Sciatic nerve (tissue), 2 donors: ENCODE measurements around the gene NHEJ1. TPM values are rescaled to one million over a fixed set of nuclear protein-coding genes. Genes with fewer than 3 reads are reported as not detected.

ENCODE experiments used
- ATAC-seq: fragments of 200-7000 bp; cut with Tn5 transposase; one replicate; pipeline ENCODE4 v1.9.1; 2020; ENCODE audit warnings: mild to moderate bottlenecking, moderate library complexity
- DNase-seq: peaks from one replicate; pipeline ENCODE4 v3.0.0-alpha.2; 2020; ENCODE audit warnings: low spot score
- intact Hi-C: fragments of 100-400 bp; cut with DNase I; formaldehyde crosslinking; loops from one replicate; pipeline ENCODE4 v1.14.2; 2022
- microRNA-seq: library from miRNA; unstranded; fragments of <30 nt; microRNA quantifications from one replicate; pipeline ENCODE4 v1.2.0, GENCODE V29; 2020
- total RNA-seq: library from RNA; stranded (reverse); fragmentation: NEBNext Ultra II Directional; extraction: Animal tissue kit (Norgen Biotek cat#: 25700); gene quantifications from one replicate; pipeline ENCODE4 v1.2.1, GENCODE V29; 2021
- donor health status: DM: no; HTN: no; CAD: no.
- donor health status: DM: no; HTN: no; CAD: no.

NHEJ1 gene
- total RNA-seq, 1 donor from 2014 or later: 15.0 TPM

DNA sequence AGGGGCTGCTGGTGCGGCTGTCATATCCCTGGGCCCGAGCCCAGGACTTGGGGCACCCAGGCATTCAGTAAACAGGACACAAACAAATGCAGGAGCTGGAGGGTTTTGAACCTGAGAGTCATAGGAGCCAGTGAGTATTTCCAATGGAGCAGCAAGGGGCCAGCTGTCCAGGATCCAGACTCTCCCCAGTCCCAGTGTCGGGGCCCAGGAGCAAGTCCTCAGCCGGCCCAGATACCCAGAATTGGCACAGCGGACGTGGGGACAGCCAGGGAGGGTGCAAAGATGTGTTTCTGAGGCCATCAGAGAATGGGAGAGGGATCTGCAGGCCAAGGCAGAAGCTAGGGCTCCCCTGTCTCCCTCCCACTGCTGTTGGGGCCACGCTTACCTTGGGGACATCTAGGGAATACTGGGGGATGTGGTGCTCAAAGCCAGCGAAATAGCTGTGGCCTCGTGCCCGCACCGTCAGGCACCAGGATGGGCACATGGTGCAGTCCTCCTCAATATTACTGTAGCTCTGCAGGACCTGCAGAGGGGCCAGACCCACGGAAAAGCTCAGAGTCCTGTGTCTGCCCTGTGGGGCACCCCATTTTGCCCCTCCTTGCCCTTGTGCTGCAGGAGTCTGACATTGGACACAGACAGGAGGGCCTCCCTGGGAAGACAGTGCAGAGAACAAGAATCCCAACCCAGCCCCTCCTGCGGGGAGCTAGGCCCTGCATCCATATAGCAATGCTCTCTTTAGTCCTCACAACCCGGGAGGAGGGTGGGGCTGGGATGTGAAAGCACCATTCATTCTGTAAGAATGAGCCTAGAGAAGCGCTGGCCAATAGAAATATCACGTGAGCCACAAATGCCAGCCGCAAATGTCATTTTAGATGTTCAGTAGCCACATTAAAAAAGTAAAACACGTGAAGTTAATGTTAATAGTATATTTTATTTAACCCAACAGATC is 134.7 kb downstream of the NHEJ1 start:
- intact Hi-C loops: no loop called here
- ATAC-seq (peak; percentile 28), DNase-seq (no peak)

Small RNAs within 50 kb of the gene (microRNA-seq; reads per million reads assigned to microRNA genes)
- not detected for gene MIR3131

Other genes with a start within 250 kb of the NHEJ1 start
- gene CDK5R2, start 201.1 kb downstream of the NHEJ1 start, total RNA-seq: not detected
- not detected for gene FEV, start 175.6 kb downstream of the NHEJ1 start, total RNA-seq
- gene CRYBA2, start 167.4 kb downstream of the NHEJ1 start, total RNA-seq: not detected
- gene CFAP65, start 119.3 kb downstream of the NHEJ1 start, total RNA-seq: 0.18 TPM
- 0.22 TPM for gene IHH, start 99.9 kb downstream of the NHEJ1 start, total RNA-seq
- 3.3 TPM for gene SLC23A3, start 9.2 kb upstream of the NHEJ1 start, total RNA-seq
- 55.8 TPM for gene CNPPD1, start 16.1 kb upstream of the NHEJ1 start, total RNA-seq
- 75.7 TPM for gene RETREG2, start 17.5 kb upstream of the NHEJ1 start, total RNA-seq
- 40.8 TPM for gene ZFAND2B, start 46.0 kb upstream of the NHEJ1 start, total RNA-seq
- gene ABCB6, start 58.1 kb upstream of the NHEJ1 start, total RNA-seq: 32.6 TPM
- gene ATG9A, start 68.8 kb upstream of the NHEJ1 start, total RNA-seq: 39.9 TPM
- 46.9 TPM for gene ANKZF1, start 69.0 kb upstream of the NHEJ1 start, total RNA-seq
- gene GLB1L, start 84.6 kb upstream of the NHEJ1 start, total RNA-seq: 4.2 TPM
- gene STK16, start 84.7 kb upstream of the NHEJ1 start, total RNA-seq: 16.5 TPM
- gene TUBA4B, start 92.4 kb upstream of the NHEJ1 start, total RNA-seq: not detected
- 12.5 TPM for gene TUBA4A, start 93.1 kb upstream of the NHEJ1 start, total RNA-seq
- gene DNAJB2, start 118.6 kb upstream of the NHEJ1 start, total RNA-seq: 120 TPM
- gene PTPRN, start 148.6 kb upstream of the NHEJ1 start, total RNA-seq: 0.58 TPM
- gene RESP18, start 171.9 kb upstream of the NHEJ1 start, total RNA-seq: not detected
- gene DNPEP, start 227.1 kb upstream of the NHEJ1 start, total RNA-seq: 41.8 TPM